Psoas muscle (tissue), 8 donors: Measurements from ENCODE around the gene MKI67. TPM values are rescaled to one million over a fixed set of nuclear protein-coding genes. Genes with fewer than 3 reads are reported as not detected.
"Not testable (repeated sequence)": the region's sequence is repeated elsewhere in the genome, so short reads cannot be mapped to it uniquely, and the experiment has no call there.

ENCODE experiments used
- ATAC-seq, 4 donors: fragments of 200-7000 bp; cut with Tn5 transposase; one replicate each; pipeline ENCODE4 v1.9.1; 2020; ENCODE audit warnings: moderate library complexity in 3 of 4, mild to moderate bottlenecking in 2 of 4
- DNase-seq, 2 donors: peaks; one replicate each; pipeline ENCODE4 v3.0.0-alpha.2; 2020
- H3K27ac ChIP-seq: fragments of 200-600 bp; one replicate; pipeline ENCODE4 v1.8.0; 2022
- H3K27me3 ChIP-seq, 3 donors: fragments of 200-600 bp in 1 of 3; one replicate each; pipeline versions ENCODE4 v1.6.1 to v1.8.0; 2013 to 2022; ENCODE audit warnings: low read length in 2 of 3, mild to moderate bottlenecking in 2 of 3, moderate library complexity in 1 of 3; ENCODE audit not compliant: insufficient read depth in 3 of 3
- H3K36me3 ChIP-seq, 2 donors: fragments of 200-600 bp in 1 of 2; one replicate each; pipeline versions ENCODE4 v1.6.1 to v1.8.0; 2013 to 2022; ENCODE audit warnings: low read depth in 1 of 2, mild to moderate bottlenecking in 1 of 2, moderate library complexity in 1 of 2; ENCODE audit not compliant: insufficient read depth in 1 of 2
- H3K4me1 ChIP-seq: fragments of 200-600 bp; one replicate; pipeline ENCODE4 v1.8.0; 2022
- H3K4me3 ChIP-seq: fragments of 200-600 bp; one replicate; pipeline ENCODE4 v1.8.0; 2022; ENCODE audit warnings: mild to moderate bottlenecking
- H3K9me3 ChIP-seq: fragments of 200-600 bp; one replicate; pipeline ENCODE4 v1.8.0; 2022
- WGBS, 3 donors: extraction: QIAGEN DNeasy Blood & Tissue Kit; methylation state at CpG; one replicate each; pipeline versions ENCODE4 v1.1.6 to v1.1.7; 2013; 5-methylcytosine and 5-hydroxymethylcytosine counted together
- intact Hi-C, 2 donors: fragments of 100-400 bp; cut with DNase I; formaldehyde crosslinking; loops; one replicate each; pipeline versions ENCODE4 v1.11.0 to v1.14.2; 2022
- polyA plus RNA-seq, 3 donors: library from polyadenylated mRNA; stranded (reverse); fragments of 200-250 nt; gene quantifications; one replicate each; pipeline ENCODE4 v1.2.3, GENCODE V29; 2013
- total RNA-seq, 4 donors: library from RNA; stranded (reverse); fragmentation: NEBNext Ultra II Directional in 2 of 4; extraction: Animal tissue kit (Norgen Biotek cat#: 25700) in 2 of 4; gene quantifications; one replicate each; pipeline versions ENCODE4 v1.2.1 to v1.2.4, GENCODE V29; 2021 to 2023
- TF ChIP-seq, protein P1 (sequence below): fragments of 200-600 bp; IDR thresholded peaks from one replicate; pipeline ENCODE4 v1.8.0; 2022; ENCODE audit warnings: antibody characterized with exemption
- donor health status: healthy with polysubstance abuse.
- donor health status: DM: no; HTN: no; CAD: no; lungs with moderate emphysema.
- donor health status: Bipolar disorder and iron deficiency.
- donor health status: healthy.
- donor health status: DM: yes; HTN: yes; CAD: no.
- donor health status: DM: no; HTN: no; CAD: no.
- donor health status: DM: no; HTN: no; CAD: no.
- donor health status: DM: yes; HTN: yes; CAD: no.

MKI67 gene
- total and polyA plus RNA-seq, 7 donors: 0.02 to 0.84 (median 0.13) TPM; not detected in 1

DNA sequence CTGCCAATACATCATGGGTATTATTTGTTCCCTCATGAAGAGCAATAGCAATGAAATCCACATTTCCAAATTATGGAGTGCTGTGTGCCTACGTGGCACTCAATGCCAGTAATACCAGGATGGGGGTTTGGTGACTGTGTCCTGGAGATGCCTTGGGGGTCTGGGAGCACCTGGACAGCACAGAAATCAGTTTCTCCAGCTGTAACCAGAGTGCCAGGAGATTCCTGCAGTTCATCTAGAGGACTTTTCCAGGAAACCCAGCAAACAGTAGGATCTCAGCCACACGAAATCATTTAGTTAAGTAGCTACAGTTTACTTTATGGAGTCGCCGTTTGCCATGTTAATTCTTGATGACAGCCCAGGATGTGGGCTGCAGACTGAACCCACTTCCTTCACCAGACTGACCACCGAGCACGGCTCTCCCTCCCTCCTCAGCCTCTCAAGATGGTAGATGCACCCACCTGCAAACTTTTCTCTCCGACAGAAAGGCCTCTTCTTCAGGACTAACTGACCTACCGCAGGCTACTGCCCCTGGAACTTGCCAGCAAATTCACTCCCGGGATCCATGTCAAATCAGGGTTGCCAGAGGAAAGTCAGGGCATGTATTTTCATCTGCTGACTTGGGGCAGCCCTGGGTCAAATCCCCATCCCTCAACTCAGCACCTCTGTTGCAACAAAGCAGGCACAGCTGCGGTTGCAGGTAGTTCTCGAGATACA lies 30.3 kb downstream of the MKI67 start:
- no peak for ATAC-seq
- Histone ChIP-seq H3K36me3 (no peaks in the 10 kb centered on the region), H3K9me3 (no peaks in the 10 kb centered on the region), H3K27me3 (peaks cover 0 to 2% (median 0%) of the 10 kb centered on the region in 3 donors), H3K27ac (no peak overlapping the region), H3K4me1 (no peaks in the 10 kb centered on the region), H3K4me3 (no peak overlapping the region)
- 70 to 75% (median 74%) methylated on average over 11 of the region's 11 CpGs for WGBS, 3 donors
- DNase-seq: no peak
- intact Hi-C loops: no loop called here
- TF ChIP-seq, protein P1, sequence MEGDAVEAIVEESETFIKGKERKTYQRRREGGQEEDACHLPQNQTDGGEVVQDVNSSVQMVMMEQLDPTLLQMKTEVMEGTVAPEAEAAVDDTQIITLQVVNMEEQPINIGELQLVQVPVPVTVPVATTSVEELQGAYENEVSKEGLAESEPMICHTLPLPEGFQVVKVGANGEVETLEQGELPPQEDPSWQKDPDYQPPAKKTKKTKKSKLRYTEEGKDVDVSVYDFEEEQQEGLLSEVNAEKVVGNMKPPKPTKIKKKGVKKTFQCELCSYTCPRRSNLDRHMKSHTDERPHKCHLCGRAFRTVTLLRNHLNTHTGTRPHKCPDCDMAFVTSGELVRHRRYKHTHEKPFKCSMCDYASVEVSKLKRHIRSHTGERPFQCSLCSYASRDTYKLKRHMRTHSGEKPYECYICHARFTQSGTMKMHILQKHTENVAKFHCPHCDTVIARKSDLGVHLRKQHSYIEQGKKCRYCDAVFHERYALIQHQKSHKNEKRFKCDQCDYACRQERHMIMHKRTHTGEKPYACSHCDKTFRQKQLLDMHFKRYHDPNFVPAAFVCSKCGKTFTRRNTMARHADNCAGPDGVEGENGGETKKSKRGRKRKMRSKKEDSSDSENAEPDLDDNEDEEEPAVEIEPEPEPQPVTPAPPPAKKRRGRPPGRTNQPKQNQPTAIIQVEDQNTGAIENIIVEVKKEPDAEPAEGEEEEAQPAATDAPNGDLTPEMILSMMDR: no peak

GRCh38 chr10:128095027-128095752 lies 31.0 kb downstream of the MKI67 start:
- Histone ChIP-seq H3K4me1 (no peaks in the 10 kb centered on the region), H3K36me3 (no peaks in the 10 kb centered on the region), H3K27me3 (peaks cover 0 to 2% (median 0%) of the 10 kb centered on the region in 3 donors), H3K4me3 (no peak overlapping the region), H3K9me3 (no peaks in the 10 kb centered on the region), H3K27ac (no peak overlapping the region)
- no peak for DNase-seq
- WGBS, 3 donors: 76 to 84% (median 79%) methylated on average over 11 of the region's 11 CpGs
- TF ChIP-seq, protein P1: no peak
- intact Hi-C loops: no loop called here
- no peak for ATAC-seq

- H3K4me1 ChIP-seq, H3K36me3 ChIP-seq, H3K27me3 ChIP-seq, H3K9me3 ChIP-seq, ATAC-seq, DNase-seq, intact Hi-C loops, H3K27ac ChIP-seq, H3K4me3 ChIP-seq: not testable (repeated sequence)
- WGBS, 3 donors: 96 to 99% (median 97%) methylated on average over 4 of the region's 4 CpGs
Measured at GRCh38 chr10:128094596-128094995, 31.6 kb downstream of the MKI67 start.

DNA sequence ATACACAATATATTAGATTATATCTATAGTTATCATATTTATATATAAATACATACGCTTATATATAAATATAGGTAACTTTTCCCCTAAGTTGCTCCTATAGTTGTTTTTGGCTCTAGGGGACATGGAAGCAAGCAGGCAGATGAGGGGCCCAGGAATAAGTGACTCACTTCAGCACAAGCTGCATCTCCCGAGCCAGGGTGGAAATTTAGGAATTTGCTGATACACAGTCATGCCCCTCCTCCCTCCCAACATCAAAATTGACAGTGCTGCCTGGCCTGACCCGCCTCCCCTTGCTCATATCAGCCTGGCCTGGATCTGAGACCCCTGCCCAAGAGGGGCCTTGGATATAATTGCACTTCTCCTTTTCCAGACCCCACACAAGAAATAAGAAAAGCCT lies 33.8 kb downstream of the MKI67 start:
- Histone ChIP-seq H3K4me3 (no peak overlapping the region), H3K36me3 (no peaks in the 10 kb centered on the region), H3K4me1 (no peaks in the 10 kb centered on the region), H3K9me3 (no peaks in the 10 kb centered on the region), H3K27me3 (peaks cover 0 to 8% (median 2%) of the 10 kb centered on the region in 3 donors), H3K27ac (no peak overlapping the region)
- intact Hi-C loops: no loop called here
- no peak for ATAC-seq
- WGBS, 3 donors: 76 to 82% (median 78%) methylated on average over 3 of the region's 3 CpGs
- no peak for DNase-seq
- TF ChIP-seq, protein P1: no peak

GRCh38 chr10:128091636-128092210 lies 34.5 kb downstream of the MKI67 start:
- intact Hi-C loops: no loop called here
- 75 to 80% (median 79%) methylated on average over 17 of the region's 17 CpGs for WGBS, 3 donors
- TF ChIP-seq, protein P1: no peak
- DNase-seq: no peak
- no peak overlapping the region for H3K4me3 ChIP-seq
- H3K36me3 ChIP-seq: no peaks in the 10 kb centered on the region
- H3K27me3 ChIP-seq: peaks cover 0 to 10% (median 2%) of the 10 kb centered on the region in 3 donors
- no peak overlapping the region for H3K27ac ChIP-seq
- no peaks in the 10 kb centered on the region for H3K4me1 ChIP-seq
- no peaks in the 10 kb centered on the region for H3K9me3 ChIP-seq
- no peak for ATAC-seq
